Right forelimb (tissue), 1 donor: ENCODE measurements around the gene CREB5.
A peak's percentile ranks its signal among the peaks of the same experiment; 100 is the strongest.

Source experiments
- DNase-seq: peaks from one replicate; pipeline ENCODE4 v3.0.0-alpha.2; 2018

Gene CREB5

DNA sequence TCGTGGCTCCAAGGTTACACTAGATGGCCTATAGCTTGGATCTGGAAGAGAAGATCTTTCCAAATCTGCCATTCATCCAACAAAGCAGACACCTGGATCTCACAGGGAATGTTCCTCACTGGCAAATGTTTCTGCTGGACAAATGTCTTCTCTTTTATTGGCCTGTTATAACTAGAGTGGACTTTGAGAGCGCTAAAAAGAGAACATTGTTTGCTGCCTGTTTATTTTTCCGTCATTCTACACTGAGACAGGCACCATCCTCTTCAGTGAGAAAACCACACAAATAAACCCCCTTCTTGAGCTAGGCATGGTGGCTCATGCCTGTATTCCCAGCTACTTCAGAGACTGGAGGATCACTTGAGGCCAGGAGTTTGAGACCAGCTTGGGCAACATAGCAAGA lies 206.9 kb downstream of the CREB5 start:
- no peak for DNase-seq

DNA sequence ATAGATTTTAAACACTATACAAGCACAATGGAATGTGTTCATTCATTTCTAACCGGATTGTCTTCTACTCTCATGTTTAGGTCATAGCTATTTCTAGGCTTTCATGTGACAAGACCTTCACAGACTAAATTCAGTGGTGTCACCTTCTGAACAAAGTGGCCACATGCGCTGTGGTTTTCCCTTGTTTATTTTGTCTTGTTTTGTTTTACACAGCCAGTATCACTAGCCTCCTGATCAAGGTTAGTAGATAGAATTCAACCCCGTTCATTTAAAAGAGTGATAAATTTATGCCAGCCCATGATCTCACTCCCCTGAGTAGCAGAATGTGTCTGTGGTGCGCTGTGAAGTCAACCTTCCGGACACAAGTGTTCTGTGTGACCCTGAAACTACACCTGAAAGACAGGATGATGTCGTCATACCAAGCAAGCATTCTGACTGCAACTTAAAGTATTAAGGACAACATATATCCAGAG lies 209.1 kb downstream of the CREB5 start:
- DNase-seq: no peak

DNA sequence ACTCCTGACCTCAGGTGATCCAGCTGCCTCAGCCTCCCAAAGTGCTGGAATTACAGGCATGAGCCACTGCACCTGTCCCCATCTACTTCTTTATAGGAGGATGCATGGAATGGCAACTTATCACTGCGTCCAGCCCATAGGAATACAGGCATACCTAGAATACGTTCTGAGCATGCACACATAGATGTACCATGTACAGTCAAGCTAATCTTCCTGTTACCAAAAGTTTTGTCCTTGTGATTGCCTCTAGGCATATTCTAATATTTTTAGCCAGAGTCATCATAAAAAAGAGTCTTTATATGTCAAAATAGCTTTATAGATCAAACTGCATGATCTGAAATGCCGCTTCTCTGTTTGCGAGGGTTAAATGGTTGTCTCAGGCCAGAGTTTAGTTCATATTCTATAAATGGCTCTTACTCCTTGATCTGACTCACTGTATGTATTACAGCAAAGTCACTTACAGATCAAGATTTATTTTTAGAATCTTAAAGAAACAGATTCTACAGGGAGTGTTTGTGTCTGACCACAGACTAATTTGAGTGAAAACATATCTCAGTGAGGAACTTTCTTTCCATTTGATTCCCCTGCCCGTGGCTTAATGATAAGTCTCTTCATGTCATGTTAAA lies 210.9 kb downstream of the CREB5 start:
- DNase-seq: no peak

DNA sequence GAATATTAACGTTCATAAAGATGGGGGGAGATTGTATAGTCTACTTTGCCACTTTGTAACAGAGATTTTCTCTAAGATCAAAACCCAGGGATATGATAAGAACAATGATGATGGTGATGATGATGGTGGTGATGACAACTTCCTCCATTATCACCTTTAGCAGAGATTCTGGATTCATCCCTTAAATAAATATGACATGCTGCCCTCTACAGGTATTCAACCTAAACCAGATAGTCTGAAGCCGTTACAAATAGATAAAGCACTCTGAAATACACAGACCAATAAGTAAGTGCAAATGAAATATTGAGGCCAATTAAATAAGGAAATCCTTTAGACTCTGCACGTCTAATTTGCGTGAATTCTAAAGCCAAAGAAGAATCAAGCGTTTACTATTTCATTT lies 211.5 kb downstream of the CREB5 start:
- no peak for DNase-seq

DNA sequence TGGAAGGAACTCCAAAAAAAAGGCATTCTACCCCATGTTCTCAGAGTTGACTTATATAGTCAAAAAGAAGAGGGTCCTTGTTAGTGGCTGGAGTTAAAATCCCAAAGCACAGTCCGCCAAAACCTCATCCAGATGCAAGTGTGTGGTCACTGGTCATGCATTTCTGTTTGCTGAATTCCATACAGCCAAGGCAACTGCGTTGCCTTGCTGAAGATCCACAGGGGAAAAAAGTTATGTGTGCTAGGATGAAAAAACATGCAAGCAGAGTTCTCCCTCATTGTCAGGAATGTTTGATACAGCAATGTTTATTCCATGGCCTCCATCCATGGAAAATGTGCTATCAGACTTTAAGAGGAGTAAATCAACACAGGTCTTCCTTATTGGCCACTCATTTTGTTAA lies 213.1 kb downstream of the CREB5 start:
- DNase-seq: no peak

DNA sequence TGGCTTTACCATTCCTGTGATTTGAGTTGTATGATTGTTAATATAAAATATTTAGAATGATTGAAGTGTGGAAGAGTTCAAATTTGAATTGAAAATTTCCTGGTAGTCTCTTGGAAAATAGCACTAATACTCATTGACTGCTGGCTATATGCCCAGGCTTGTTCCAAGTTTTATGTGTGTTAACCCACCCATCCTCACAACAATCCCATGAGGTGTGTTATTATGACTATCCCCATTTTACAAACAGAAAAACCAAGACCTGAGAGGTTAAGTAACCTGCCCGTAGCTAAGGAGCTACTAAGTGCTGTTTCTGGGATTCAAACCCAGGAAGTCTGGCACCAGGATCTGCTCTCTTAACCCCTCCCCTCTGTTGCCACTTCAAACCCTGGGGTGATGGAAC lies 213.9 kb downstream of the CREB5 start:
- no peak for DNase-seq

DNA sequence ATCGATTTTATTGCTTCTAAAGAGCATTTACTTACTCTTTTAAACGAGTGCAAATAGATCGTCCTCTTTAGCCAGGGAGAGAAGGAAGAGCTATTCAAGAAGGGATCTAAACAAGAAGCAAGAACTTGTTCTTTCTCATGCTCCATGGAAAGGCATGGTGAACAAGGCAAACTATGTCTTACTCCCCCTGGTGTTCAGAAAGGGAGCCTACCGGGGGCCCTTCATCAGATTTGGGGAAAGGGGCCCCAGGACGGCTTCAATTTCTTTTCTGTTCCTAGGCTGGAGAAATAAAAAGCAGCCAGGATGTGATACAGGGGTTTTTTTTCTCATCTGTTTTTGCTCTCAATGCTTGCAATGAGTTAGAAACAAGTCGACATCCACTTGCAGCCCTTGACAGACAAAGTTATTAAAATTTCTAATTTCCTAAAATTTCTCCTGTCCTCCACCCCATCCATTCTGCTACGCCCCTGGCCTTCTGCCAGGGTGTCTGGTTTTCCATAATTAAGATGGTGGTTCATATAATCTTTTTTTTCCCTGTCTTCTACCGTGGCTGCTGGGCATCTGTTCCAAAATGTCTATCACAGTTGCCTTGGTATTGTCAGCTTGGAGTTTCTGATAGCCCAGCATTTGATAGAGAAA lies 214.4 kb downstream of the CREB5 start:
- no peak for DNase-seq

DNA sequence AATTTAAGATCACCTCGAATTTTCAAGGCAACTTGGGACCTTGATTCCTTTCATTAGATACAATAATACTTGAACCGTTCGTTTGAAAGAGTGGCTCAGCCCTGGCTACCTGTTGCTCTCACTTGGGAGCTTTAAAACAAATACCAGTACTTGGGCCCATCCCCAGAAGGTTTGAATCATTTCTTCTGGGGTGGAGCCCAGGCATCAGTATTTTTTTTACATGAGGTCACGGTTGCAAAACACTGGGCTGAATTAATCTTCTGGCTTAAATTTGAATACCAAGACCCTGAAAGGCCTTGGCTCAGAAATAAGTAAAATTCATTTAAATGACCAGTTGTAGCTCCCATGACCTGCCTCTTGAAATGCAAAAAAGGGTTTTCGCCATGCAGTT lies 214.9 kb downstream of the CREB5 start:
- DNase-seq: no peak

DNA sequence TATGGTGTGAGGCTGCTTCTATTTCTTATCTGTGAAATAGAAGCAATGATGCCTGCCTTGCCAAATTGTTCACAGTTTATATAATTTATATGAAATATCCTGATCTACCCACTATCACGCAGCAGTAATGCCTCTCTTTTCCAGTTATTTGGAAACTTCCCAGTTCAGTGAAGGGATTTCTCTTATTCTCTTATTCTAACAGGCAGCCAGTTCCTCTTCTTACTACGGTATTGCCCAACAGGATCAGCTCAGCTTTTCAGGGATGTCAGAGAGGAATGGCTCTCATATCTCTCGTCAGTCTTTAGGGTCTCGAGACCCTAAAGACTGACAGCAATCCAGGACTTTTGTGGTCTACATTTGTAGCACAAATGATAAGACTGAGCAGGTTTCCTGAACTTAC lies 215.6 kb downstream of the CREB5 start:
- no peak for DNase-seq

DNA sequence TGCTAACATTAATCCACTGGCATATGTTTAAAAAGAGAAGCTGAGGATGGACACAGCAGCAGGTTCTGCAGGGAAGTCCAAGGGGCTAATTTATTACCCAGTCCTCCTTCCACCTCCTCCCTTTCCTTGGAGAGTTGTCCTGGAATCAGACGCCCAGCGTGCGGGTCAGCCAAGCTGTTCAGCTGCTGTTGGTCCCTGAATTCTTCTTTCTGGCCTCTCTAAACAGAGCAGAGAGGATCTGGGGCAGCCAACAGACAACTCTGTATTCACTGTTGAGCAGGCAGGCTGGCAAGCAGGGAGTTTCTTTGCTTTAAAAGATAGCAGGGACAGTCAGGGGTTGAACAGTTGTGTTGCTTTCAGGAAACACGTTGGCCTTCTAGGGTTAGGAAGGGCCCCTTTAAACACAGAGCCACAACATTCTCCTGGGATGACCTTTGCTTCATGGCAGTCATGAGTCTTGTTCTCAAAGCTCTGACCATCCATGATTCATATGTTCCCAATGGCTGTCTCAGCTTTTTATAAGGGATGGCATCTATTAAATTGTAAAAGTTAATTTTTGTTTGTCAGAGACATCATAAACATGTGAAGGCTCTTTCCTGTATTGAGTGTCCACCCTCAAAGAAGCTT lies 217.0 kb downstream of the CREB5 start:
- DNase-seq: peak; percentile 65

DNA sequence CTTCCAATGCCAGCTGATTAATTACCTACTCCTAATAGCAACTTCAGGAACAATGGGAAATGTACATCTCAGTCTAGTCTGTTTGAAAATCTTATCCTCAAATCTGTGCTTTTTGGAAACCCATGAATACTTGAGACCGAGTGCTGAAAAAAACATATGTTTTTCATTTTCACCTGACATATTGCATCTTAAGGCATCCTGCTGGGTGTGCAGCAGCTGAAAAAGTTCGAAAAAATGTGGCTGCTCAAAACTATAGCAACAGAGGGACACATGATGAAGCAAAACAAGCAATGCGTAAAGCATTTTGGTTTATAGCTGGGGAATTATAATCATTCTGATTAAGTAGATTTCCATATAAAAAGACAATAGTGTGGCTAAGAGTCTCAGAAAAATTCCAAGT lies 218.0 kb downstream of the CREB5 start:
- DNase-seq: no peak

DNA sequence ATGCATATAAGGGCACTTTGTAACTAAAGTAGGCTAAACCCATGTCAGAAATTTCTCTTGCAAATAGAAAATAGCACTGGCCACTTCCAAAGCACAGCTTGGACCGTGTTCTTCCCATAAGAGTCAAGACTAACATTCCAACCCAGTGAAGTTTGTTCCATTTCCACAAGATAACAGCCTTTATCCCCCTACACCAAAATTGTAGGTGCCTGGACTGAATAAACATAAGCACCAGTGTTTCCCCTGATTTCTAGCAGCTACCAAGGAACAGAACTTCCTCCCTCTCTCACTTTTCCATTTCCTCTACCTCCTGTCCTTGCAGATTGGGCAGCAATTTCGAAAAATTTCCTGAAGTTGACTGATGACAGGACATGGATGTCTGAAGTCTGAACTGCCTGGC lies 219.7 kb downstream of the CREB5 start:
- DNase-seq: no peak

DNA sequence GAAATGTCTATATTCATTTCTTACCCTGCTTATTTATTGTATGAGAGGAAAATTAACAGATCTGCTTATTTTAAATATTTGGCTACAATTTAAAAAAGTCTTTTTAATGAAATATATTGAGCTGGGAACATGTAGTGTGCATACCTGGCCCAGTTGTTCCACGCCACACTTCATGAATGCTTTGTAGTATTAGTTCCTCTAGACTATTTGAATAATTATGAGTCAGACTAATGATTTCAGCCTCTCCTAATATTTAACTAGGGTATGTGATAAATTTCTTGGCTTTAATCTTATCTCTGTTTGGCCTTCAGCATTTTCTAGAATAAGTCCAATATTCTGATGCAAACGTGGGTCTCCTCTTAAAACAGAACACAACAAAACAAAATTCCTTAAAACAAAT lies 226.6 kb downstream of the CREB5 start:
- no peak for DNase-seq

DNA sequence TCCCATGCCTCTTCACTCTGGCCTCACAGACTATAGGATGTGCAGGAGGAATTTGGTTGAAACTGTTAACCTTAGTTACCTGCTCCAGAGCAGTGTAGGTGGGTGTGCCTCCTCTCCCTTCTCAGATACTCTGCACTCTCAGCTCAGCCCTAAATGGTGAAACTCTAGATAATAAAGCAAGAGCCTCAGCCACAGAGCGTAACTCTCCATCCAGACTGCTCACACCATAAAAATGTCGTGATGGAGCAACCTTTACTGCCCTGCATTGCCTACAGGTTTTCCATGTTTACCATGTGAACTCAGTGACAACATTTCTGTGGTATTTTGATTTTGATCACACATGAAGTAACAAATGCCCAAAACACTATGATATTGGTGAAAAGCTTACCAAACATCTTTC lies 227.7 kb downstream of the CREB5 start:
- no peak for DNase-seq

DNA sequence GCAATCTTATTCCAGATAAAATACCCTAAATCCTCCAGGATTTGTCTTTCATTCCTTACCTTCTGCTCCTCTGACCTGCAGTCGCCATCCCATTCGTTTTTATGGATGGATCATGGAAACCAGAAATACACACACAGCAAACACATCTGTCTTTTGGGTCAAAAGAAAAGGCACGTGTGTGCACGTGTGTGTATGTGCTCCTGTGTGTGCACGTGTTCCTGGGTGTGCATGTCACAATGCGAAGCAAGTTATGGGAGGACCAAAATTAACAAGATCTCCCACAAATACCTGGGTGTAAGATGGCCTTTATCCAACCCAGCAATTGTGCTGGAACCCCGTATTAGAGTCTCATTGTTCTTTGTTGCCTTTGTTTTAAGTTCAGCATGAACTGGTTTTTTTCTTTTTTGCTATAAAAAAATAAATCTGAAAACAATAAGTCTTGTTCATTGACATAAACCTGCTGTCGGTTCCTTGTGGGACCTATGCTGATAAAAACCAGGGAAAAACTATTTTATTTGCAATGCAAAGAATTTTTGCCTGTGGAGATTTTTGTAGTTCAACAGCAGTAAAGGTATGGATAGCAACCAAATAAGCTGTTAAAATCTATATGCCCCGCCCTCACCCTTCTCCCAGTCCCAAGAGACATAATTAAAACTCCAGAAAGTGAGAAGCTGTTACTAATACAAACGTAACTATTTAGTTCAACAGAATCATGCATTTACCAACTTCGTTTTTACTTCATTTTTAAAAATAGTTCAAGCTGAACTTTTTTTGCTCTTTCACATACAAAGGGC lies 229.6 kb downstream of the CREB5 start:
- no peak for DNase-seq

DNA sequence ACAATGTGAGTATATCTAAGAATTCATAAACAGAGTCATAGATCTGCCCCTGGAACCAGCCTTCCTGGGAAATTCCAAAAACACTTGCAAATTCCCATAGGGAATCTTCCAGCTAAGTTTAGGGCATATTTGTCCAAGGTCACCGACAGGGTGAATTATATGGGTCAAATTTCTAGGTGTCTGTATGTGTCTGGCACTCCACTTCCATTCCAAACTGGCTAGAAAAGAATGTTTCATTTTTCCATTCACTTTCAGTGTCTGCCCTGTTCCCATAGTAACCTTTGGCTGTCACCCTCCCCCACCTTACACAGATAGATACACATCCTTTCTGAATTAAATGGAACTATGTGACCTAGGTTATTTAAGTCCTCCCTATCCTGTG lies 230.9 kb downstream of the CREB5 start:
- DNase-seq: no peak

DNA sequence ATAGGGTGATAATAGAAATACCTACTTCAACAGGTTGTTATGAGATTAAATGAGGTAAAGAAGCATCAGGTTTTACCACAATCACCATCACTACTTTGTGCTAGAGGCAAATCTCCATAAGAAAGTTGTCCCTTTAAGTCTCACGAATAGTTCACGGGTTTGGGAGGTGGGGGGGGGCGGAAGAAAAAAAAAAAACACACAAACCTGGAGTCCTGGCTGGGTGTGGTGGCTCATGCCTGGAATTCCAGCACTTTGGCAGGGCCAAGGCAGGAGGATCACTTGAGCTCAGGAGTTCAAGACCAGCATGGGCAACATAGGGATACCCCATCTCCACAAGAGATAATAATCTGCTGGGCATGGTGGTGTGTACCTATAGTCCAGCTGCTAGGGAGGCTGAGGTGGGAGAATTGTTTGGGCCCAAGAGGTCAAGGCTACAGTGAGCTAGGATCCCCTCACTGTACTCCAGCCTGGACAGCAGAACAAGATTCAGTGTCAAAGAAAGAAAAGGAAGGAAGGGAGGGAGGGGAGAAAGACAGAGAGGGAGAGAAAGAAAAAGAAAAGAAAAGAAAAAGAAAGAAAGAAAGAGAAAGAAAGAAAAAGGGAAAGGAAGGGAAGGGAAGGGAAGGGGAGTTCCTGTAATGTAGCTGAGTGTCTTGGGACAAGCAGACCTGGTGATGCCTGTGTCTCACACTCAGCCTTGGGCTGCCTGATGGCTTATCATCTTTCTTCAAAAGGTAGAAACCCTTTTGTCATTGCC lies 231.4 kb downstream of the CREB5 start:
- DNase-seq: no peak

DNA sequence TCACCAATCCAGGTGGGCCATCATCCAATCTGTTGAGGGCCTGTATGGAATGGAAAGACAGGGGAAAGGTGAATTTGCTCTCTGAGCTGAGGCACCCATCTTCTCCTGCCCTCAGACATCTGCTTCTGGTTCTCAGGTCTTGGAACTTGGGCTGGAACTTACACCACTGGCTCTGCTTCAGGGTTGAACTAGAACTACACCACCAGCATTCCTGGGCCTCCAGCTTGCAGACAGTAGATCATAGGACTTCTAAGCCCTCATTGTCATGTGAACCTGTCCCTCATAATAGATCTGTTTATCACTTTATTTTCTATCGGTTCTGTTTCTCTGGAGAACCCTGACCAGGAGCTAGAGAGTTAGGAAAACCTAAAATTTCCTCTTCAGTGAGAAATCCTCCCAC lies 233.5 kb downstream of the CREB5 start:
- DNase-seq: no peak

DNA sequence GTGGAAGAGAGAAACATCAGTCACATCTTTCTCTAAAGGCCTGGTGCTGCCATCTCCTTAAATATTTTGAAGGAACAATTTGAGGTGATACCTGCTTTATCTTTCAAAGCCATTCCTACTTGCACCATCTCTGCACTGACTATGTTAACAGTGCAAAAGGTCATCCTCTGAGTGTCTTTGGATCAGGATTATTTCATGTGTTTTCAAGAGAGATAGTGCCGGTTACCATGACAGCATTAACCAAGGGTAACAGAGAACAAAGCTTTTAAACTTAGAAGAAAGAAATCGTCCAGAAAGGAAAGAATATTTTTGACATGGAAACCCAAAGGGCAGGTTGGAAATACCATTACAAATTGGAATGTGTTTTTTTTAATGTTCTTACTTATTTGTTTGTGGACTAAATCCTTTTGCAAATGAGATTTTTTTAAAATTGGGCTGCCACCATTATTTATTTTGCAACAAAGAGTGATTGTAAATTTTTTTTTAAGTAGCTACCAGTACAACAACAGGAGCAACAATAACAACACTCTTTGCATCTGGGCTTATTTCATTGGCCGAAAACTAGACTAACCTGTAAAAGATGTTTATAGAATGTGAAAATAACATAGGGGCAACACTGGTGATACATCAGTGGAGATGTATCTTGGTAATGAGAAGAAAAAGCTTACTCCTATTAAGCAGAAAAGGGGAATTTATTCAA lies 234.2 kb downstream of the CREB5 start:
- DNase-seq: no peak

DNA sequence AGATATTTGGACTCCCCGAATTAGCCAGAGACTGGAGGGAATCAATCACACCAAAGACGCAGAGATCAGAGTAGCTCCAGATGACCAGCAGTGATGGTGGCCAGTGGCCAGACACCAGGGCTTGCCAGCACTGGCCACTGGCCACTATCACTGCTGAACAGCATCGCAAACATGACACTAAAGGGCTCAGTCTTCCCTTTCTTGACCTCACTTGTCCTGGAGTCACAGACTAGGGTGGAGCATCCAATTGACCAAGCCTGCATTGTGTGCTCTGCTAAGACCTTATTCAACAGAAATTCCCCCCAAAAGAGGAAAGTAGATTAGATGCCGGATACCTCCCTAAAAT lies 234.7 kb downstream of the CREB5 start:
- no peak for DNase-seq

DNA sequence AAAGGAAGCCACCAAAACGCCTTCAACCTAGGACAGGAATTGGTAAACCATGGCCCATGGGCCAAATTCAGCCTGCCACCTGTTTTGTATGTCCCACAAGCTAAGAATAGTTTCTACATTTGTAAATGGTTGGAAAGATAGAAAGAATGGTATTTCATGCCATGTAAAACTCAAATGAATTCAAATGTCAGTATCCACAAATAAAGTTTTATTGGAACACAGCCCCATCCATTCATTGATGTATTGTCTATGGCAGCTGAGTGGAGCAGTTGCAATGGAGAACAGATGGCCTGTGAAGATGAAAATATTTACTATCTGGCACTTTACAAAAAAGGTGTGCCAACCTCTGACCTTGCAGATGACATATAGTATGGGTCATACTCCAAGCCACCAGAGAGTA lies 236.9 kb downstream of the CREB5 start:
- no peak for DNase-seq

DNA sequence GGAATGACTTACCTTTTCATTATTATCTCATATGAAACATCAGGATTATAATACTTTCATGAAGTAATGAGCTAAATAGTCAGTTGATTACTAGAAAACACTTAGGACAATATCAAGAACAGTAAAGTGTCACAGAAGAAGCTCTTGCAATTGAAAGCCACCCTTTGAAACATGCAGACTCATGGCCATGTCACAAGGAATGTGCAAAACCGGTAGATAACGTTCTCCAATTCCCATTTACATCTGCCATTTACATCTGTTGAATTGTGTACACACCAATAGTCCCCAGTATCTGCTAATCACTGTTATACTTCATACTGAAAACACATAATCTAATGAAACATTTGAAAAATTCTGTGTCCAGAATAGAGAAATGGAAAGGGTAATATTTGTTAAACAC lies 237.5 kb downstream of the CREB5 start:
- no peak for DNase-seq

DNA sequence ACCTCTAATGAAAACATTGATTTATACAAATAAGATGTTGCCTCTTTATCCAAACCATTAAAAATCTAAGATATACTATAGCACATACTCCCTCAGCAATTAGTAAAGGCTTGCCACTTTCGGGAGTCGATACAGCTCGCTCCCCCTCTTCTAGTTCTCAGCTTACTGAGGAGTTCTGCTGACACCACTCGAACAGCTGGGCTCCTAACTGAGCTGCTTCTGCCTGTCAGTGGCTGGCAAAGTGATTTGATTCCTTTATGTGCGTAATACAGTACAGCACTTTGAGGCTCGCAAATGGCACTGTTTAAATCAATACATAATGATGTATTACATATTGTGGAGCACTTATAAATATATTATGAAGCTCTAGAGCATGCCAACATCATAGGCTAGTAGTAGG lies 241.8 kb downstream of the CREB5 start:
- DNase-seq: no peak
